Epithelial cell of proximal tubule (primary cell): ENCODE measurements around the gene PCP4. TPM values are rescaled to one million over a fixed set of nuclear protein-coding genes. Genes with fewer than 3 reads are reported as not detected.

ENCODE experiments used
- DNase-seq: peaks from one replicate; pipeline ENCODE4 v3.0.0-alpha.2; 2011; ENCODE audit warnings: low read depth
- H3K4me3 ChIP-seq: 2 replicates; pipeline ENCODE4 v1.5.1; 2011; ENCODE audit warnings: low read depth, mild to moderate bottlenecking, low read length
- CTCF ChIP-seq: conservative IDR thresholded peaks from 2 replicates; pipeline ENCODE4 v1.5.1; 2012; ENCODE audit warnings: low read depth, mild to moderate bottlenecking, low read length
- total RNA-seq: library from RNA; depleted of rRNA; stranded (reverse); fragments of >200 nt; gene quantifications from 2 replicates; pipeline ENCODE4 v1.2.3, GENCODE V29; 2015

The PCP4 gene
- total RNA-seq, 1 donor from 2014 or later = not detected

GRCh38 chr21:39860600-39860999 lies 6.6 kb upstream of the PCP4 start:
- no peak for DNase-seq
- no peak overlapping the region for H3K4me3 ChIP-seq
- TF ChIP-seq CTCF = no peak

- no peak overlapping the region for H3K4me3 ChIP-seq
- DNase-seq = peak; percentile 37
- TF ChIP-seq CTCF = no peak
These were observed 4.1 kb upstream of the PCP4 start for GRCh38 chr21:39863111-39863510.

GRCh38 chr21:39866093-39866492 lies 1.1 kb upstream of the PCP4 start:
- DNase-seq = no peak
- H3K4me3 ChIP-seq = no peak overlapping the region
- no peak for TF ChIP-seq CTCF

- no peak overlapping the region for H3K4me3 ChIP-seq
These were observed 2.0 kb downstream of the PCP4 start for GRCh38 chr21:39869141-39869818.

GRCh38 chr21:39873687-39874086 lies 6.4 kb downstream of the PCP4 start:
- H3K4me3 ChIP-seq = no peak overlapping the region
- no peak for DNase-seq
- no peak for TF ChIP-seq CTCF

More at GRCh38 chr21:39869141-39869818, 2.0 kb downstream of the PCP4 start:
- no peak for TF ChIP-seq CTCF
- DNase-seq = no peak

GRCh38 chr21:39874206-39874605 lies 7.0 kb downstream of the PCP4 start:
- DNase-seq = no peak
- TF ChIP-seq CTCF = no peak
- H3K4me3 ChIP-seq = no peak overlapping the region

- no peak overlapping the region for H3K4me3 ChIP-seq
- no peak for DNase-seq
- TF ChIP-seq CTCF = no peak
These were observed 7.5 kb downstream of the PCP4 start for GRCh38 chr21:39874759-39875158.
